Urothelium cell line (cell line): ENCODE measurements around the gene ADPRHL1.

Experiments
- DNase-seq: peaks from one replicate; pipeline ENCODE4 v3.0.0; 2011; ENCODE audit warnings: low spot score, mixed read lengths
- FAIRE-seq: peaks from 2 replicates; lab custom pipeline; 2011; peaks lifted over from hg19 to GRCh38; lab: Jason Lieb, UNC

Gene ADPRHL1

DNA sequence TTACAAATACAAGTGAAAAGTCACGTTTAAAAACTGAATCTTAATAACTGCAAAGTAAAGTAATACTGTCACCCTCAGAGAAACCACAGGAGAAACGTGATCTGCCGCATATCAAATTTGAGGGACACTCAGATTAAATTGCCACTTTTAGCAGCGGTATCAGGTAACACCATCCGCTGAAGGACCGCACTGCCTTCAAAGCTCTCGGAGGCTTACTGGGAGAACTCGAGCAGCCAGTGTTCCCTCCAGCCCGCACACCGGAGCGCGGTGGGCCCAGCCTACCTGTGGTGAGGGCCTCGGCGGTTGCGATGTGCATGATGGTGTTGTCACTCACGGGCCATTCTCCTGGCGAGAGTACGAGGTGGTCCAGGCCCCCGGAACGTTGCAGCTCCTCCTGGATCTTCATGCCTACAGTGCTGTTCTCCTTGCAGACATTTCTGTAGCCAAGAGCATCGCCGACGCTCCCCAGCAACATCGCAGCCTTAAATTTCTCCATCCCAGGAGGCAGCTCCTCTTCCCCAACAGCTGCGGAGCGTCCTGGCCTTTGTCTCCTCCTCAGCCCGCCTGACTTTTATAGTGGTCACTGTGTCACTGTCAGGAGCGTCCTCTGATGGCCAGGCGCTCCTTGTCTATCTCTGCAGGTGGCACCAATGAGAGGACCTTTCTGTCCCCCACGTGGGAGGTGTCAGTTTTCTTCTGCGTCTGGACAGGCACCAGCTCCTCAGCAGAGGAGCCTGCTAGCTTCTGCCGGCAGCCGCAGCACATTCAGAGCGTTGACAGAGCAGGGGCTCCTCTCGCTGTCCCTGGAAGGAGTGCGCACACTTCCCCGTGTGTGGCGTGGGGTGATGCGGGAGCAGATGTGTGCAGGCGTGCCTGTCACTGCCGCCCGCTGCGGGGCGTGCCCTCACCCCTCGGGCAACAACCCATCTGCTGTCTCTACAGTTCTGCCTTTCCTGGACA, at the start of gene ADPRHL1:
Gene ADPRHL1 (minus strand): TSS at position 547 of the 960 bp plus-strand sequence. CDS start 51 bp downstream, at position 496.
- no peak for DNase-seq

GRCh38 chr13:113502686-113503085, 49.4 kb upstream of the ADPRHL1 start:
- no peak for DNase-seq
- no peak for FAIRE-seq

More for the DNA sequence above, at the start of gene ADPRHL1:
- peak; percentile 61 for FAIRE-seq

DNA sequence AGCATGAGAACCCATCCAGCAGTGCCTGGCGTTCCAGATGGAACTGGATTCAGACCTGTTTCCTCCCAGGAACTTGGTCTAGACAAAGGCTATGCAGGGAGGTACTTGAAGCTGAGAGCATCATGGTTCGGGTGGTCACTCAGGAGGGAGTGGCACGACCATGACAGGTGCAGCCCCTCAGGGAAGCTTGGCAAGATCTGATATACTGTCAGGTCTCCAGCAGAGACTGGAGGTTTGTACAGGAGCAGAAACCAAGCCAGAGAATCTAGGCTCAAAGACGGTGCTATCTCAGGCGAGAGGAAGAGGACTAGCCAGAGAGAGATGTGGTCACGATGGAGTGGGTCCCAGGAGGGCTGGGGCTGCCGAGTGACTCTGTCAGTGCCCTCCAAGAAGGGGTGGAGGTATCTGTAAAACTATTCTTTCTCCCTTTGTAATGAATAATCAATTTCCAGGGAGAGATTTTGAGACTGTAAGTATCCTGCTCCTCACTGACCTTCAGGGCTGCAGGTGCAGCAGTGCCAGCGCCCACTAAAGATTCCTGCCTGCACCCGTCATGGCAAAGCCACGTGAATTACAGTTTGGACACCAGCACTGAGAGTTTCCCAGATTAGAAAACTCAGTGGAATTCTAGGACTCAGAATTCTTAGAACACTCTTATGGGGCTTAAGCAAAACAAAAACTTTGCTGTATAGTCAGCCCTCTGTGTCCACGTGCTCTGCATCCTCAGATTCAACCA, 47.4 kb upstream of the ADPRHL1 start:
- FAIRE-seq (no peak), DNase-seq (no peak)

DNA sequence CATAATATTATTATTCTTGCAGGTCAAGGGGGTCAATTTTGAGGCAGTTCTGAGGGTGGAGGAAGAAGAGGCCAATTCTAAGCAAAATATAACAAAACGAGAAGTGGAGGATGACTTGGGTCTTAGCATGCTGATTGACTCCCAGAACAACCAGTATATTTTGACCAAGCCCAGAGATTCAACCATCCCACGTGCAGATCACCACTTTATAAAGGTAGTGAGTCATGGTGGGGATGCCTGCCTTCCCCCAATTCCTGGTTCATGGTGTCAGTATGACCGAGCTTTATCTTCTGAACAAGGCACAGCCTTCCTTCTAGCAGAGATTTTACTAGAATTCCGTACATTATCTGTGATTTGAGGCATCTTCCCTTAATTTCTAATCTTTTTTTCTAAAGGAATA, 46.6 kb upstream of the ADPRHL1 start:
- FAIRE-seq (no peak), DNase-seq (no peak)

DNA sequence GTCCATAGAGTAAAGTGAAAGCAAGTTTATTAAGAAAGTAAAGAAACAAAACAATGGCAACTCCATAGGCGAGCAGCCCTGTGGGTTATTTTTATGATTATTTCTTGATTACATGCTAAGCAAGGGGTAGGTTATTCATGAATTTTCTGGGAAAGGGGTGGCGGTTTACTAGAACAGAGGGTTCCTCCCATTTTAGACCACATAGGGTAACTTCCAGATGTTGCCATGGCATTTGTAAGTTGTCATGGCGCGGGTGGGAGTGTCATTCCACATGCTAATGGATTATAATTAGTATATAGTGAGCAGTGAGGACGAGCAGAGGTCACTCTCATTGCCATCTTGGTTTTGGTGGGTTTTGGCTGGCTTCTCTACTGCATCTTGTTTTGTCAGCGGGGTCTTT, 45.6 kb upstream of the ADPRHL1 start:
- no peak for FAIRE-seq
- no peak for DNase-seq

- peak; percentile 91 for FAIRE-seq
- DNase-seq = no peak
Measured at GRCh38 chr13:113497217-113497616, 43.9 kb upstream of the ADPRHL1 start.

DNA sequence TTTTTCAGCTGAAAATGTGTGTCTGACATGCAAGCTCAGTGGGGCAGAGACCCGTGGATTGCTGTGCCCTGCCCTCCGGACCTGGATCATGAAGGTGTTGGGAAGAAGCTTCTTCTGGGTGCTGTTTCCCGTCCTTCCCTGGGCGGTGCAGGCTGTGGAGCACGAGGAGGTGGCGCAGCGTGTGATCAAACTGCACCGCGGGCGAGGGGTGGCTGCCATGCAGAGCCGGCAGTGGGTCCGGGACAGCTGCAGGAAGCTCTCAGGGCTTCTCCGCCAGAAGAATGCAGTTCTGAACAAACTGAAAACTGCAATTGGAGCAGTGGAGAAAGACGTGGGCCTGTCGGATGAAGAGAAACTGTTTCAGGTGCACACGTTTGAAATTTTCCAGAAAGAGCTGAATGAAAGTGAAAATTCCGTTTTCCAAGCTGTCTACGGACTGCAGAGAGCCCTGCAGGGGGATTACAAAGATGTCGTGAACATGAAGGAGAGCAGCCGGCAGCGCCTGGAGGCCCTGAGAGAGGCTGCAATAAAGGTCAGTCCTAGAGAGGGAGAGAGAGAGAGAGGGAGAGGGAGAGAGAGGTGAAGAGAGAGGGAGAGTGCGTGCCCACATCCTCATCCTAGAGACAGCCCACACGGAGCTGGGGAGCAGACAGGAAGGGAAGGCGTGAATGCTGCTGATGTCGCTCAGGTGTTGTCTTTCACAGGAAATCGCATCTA, 42.4 kb upstream of the ADPRHL1 start:
- DNase-seq (peak; percentile 22), FAIRE-seq (no peak)

- DNase-seq = peak; percentile 70
- no peak for FAIRE-seq
Measured at GRCh38 chr13:113493315-113493951, 40.1 kb upstream of the ADPRHL1 start.

DNA sequence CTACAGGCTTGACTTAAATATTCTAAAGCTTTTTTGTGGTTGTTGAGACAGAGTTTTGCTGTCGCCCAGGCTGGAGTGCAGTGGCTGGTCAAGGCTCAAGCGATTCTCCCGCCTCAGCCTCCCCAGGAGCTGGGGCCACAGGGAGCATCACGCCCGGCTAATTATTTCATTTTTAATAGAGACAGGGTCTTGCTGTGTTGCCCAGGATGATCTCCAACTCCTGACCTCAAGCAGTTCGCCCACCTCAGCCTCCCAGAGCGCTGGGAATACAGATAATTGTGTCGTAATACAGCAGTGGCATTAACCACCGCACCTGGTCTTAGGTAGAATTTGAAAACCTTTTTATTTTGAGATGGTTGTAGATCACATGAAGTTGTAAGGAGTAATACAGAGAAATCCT, 38.7 kb upstream of the ADPRHL1 start:
- FAIRE-seq (no peak), DNase-seq (no peak)

DNA sequence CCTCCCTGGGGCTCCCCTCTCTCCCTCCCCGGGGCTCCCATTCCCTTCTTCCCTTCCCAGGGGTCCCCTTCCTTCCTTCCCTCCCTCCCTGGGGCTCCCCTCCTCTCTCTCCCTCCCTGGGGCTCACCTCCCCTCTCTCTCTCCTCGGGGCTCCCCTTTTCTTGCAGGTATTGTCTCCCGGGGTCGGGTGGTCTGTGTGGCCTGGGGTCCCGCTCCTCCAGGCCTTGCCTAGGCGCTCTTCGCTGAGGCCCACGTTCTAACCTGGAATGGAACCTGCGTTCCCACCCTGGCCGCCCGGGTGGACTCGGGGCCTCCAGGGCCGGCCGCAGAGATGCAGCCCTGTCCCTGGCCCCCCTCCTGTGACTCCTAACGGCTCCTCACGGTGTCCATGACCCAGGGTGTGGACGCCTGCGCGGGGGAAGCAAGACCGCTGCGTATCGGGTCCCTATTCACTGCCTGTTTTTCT, 38.2 kb upstream of the ADPRHL1 start:
- no peak for FAIRE-seq
- DNase-seq = peak; percentile 60

GRCh38 chr13:113490496-113491417, 37.5 kb upstream of the ADPRHL1 start, which contains the start of gene DCUN1D2:
DCUN1D2 (minus strand) TSS chr13:113490711; CDS start chr13:113490669, 42 bp downstream.
- FAIRE-seq = peak; percentile 86

DNA sequence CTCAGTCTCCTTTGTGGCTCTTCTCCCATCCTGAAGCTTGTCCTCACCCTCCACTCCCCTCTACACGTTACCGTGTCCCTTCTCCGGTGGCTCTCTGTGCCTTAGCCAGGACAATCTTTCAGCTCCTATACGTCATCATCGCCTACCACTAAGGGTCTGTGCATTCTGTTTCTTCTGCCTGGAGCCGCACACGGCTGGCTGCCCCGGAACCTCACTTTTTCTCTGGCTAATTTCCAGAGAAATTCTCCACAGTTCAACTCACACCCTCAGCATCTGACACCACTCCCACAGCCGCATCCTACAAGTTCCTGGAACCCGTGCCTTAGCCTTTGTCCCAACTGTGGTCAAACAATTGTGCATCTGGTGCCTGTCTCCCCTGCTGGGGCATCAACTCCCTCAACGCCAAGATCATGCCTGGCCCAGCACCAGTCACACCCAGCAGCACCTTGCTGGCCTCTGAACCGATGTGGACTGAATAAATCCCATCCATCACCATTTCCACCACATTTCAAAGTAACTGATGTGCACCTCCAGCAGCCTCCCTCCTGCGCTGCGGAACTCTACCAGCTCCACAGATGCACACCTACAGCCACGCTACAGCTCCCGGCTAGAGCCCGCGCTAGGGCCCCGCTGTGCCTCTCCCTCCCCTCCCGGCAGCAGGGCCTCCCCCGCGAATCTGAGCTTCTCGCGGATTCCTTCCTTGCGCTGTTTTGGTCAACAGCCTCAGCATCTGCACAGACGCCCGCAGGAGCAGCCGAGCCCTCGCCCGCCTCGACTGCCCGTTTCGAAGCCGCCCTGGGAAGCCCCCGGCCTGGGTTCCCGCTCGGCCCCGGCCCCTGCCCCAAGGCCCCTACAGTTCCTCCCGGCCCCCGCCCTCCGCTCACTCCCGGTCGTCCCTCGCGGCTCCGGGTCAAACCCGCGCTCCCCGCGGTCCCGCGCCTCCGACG, 36.5 kb upstream of the ADPRHL1 start:
- FAIRE-seq (peak; percentile 87), DNase-seq (peak; percentile 58)

More at GRCh38 chr13:113490496-113491417, 37.5 kb upstream of the ADPRHL1 start, which contains the start of gene DCUN1D2:
- DNase-seq = peak; percentile 99

DNA sequence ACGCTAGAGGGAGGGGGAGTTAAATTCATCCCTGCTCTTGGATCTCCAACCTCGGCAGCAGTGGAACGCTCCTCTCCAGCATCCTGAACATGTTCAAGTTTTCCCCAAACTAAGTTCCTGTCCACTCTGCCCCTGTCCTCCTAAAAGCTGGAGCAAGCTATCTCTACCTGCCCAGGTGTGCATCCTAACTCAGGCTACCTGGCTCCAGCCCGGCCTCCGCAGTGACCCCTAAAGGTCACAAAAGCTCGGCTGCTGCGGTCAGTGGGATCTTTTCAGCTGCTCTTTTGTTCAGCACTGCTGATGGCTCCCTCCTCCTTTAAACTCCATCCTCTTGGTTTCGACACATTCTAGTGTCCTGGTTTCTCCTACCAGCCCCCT, 35.9 kb upstream of the ADPRHL1 start:
- DNase-seq (no peak), FAIRE-seq (no peak)

- FAIRE-seq (no peak), DNase-seq (no peak)
Measured at GRCh38 chr13:113488283-113488682, 35.0 kb upstream of the ADPRHL1 start.

- DNase-seq = no peak
- no peak for FAIRE-seq
Measured at GRCh38 chr13:113486698-113487097, 33.4 kb upstream of the ADPRHL1 start.

DNA sequence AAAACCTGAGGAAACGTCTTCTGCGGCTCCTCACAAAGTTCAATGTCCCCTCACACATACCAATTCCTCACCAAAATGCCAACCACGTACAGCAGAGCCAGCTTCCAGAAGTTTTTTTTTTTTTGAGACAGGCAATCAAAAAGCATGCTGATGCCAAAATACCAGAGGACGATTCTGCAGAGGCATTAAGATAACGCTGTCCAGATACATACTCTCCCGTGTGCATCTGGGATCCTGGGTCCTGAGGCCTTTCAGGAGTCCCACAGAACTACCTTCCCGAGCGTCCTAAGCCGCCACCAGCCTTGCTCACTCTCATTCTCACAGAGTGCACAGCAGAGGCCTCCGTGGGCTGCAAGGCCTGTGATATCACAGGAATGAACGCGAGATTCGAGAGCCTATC, 32.3 kb upstream of the ADPRHL1 start:
- DNase-seq = no peak
- no peak for FAIRE-seq

DNA sequence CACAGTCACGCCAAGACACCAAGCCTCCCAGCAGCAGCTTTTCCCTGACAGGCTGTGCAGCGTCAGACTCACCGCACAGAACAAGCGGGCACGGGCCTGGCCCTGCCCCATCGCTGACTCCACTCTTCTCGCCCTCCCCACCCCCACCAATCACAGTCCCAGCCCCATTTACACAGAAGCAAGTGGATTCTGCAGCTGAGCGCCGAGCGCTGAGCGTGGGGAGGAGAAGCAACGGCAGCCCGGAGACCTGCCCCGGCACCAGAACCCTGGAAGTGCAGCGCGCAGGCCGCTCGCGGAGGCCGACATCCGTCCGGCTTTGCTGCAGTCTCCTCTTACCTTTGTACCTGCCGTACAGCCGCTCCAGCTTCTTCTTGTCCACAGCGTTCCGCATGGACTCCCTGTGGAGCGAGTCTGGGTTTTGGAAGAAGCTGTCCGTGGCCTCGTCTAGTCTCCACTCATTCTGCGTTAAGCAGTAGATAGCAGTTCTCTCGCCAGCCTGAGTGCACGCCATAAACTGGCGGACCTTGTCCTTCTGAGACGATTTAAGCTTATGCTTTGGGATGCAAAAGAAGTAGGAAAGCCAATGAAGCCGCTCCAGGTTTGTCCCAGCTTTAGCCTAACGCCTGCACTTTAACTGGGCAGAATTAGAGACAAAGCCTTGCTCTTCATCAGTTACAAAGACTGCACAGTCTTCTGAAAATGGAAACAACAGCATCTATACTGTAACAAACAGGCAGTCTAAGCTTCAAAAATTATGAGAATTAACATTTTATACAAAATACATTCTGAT, 30.4 kb upstream of the ADPRHL1 start:
- no peak for FAIRE-seq
- DNase-seq = no peak
